OCI-LY1 (cell line): Measurements from ENCODE around the gene PIGU.

Experiments used
- H2AFZ ChIP-seq: fragments of 200-600 bp; sonication (generic), shearing (Covaris generic); 2 replicates; pipeline ENCODE4 v1.6.0; 2014; ENCODE audit warnings: antibody characterized with exemption, mild to moderate bottlenecking, low read length
- H3F3A ChIP-seq: fragments of 200-600 bp; sonication (generic), shearing (Covaris generic); 2 replicates; pipeline ENCODE4 v1.6.0; 2014; ENCODE audit warnings: mild to moderate bottlenecking, antibody characterized with exemption, low read length, moderate library complexity; ENCODE audit not compliant: insufficient read depth
- H3K27ac ChIP-seq: fragments of 200-600 bp; sonication (generic); 2 replicates; pipeline ENCODE4 v1.5.1; 2014; ENCODE audit warnings: low read length, mixed run types, mild to moderate bottlenecking, low read depth; ENCODE audit not compliant: poor library complexity, severe bottlenecking
- H3K27me3 ChIP-seq: fragments of 200-600 bp; sonication (generic); 2 replicates; pipeline ENCODE4 v1.6.0; 2014; ENCODE audit warnings: antibody characterized with exemption, mild to moderate bottlenecking, low read length, moderate library complexity; ENCODE audit not compliant: insufficient read depth
- H3K36me3 ChIP-seq: fragments of 200-600 bp; sonication (generic); 2 replicates; pipeline ENCODE4 v1.6.1; 2014; ENCODE audit warnings: mild to moderate bottlenecking, antibody characterized with exemption, low read length, moderate library complexity, mixed read lengths; ENCODE audit not compliant: insufficient read depth
- H3K4me1 ChIP-seq: fragments of 200-600 bp; sonication (generic); 2 replicates; pipeline ENCODE4 v1.5.1; 2014; ENCODE audit warnings: mild to moderate bottlenecking, low read length, moderate library complexity; ENCODE audit not compliant: insufficient read depth, severe bottlenecking
- H3K4me2 ChIP-seq: fragments of 200-600 bp; sonication (generic), shearing (Covaris generic); 2 replicates; pipeline ENCODE4 v1.6.1; 2014; ENCODE audit warnings: low read length
- H3K4me3 ChIP-seq: fragments of 200-600 bp; sonication (generic); 2 replicates; pipeline ENCODE4 v1.5.1; 2014; ENCODE audit warnings: low read length, low read depth, mild to moderate bottlenecking, mixed read lengths; ENCODE audit not compliant: poor library complexity, severe bottlenecking
- H3K79me2 ChIP-seq: fragments of 200-600 bp; shearing (Covaris generic); 2 replicates; pipeline ENCODE4 v1.6.1; 2016; ENCODE audit warnings: mixed run types, low read length, mixed read lengths; ENCODE audit not compliant: insufficient read depth
- H3K9ac ChIP-seq: fragments of 200-600 bp; sonication (generic), shearing (Covaris generic); 2 replicates; pipeline ENCODE4 v1.6.1; 2014; ENCODE audit warnings: mild to moderate bottlenecking, low read length, mixed read lengths
- H3K9me2 ChIP-seq: fragments of 200-600 bp; sonication (generic), shearing (Covaris generic); 2 replicates; pipeline ENCODE4 v1.6.1; 2014; ENCODE audit warnings: low read depth, mild to moderate bottlenecking, low read length, mixed read lengths
- H3K9me3 ChIP-seq: fragments of 200-600 bp; shearing (Covaris generic); 2 replicates; pipeline ENCODE4 v1.6.1; 2014; ENCODE audit warnings: low read length, mixed read lengths
- H4K20me1 ChIP-seq: fragments of 200-600 bp; sonication (generic), shearing (Covaris generic); 2 replicates; pipeline ENCODE4 v1.6.0; 2016; ENCODE audit warnings: mild to moderate bottlenecking, low read length; ENCODE audit not compliant: insufficient read depth
- EZH2 ChIP-seq: fragments of 200-600 bp; sonication (generic), shearing (Covaris generic); IDR thresholded peaks from 2 replicates; pipeline ENCODE4 v1.8.0; 2017; ENCODE audit warnings: borderline replicate concordance, mixed run types, mild to moderate bottlenecking, antibody characterized with exemption, low read length, moderate library complexity, mixed read lengths
- TF ChIP-seq, protein P1 (sequence below): fragments of 200-600 bp; sonication (generic), shearing (Covaris generic); IDR thresholded peaks from 2 replicates; pipeline ENCODE4 v1.5.1; 2017; ENCODE audit warnings: mild to moderate bottlenecking, antibody characterized with exemption, low read length, moderate library complexity, mixed read lengths

PIGU gene

GRCh38 chr20:34575756-34576155 lies 101.1 kb downstream of the PIGU start:
- H4K20me1 ChIP-seq = no peaks in the 10 kb centered on the region
- H3K36me3 ChIP-seq = peaks cover 4% of the 10 kb centered on the region
- H3K9ac ChIP-seq = no peak overlapping the region
- H3K4me1 ChIP-seq = peaks cover 14% of the 10 kb centered on the region
- H3F3A ChIP-seq = no peaks in the 10 kb centered on the region
- H3K9me3 ChIP-seq = no peaks in the 10 kb centered on the region
- H3K9me2 ChIP-seq = no peaks in the 10 kb centered on the region
- no peak overlapping the region for H3K4me3 ChIP-seq
- no peaks in the 10 kb centered on the region for H3K27me3 ChIP-seq
- H3K79me2 ChIP-seq = no peaks in the 10 kb centered on the region
- TF ChIP-seq, protein P1, sequence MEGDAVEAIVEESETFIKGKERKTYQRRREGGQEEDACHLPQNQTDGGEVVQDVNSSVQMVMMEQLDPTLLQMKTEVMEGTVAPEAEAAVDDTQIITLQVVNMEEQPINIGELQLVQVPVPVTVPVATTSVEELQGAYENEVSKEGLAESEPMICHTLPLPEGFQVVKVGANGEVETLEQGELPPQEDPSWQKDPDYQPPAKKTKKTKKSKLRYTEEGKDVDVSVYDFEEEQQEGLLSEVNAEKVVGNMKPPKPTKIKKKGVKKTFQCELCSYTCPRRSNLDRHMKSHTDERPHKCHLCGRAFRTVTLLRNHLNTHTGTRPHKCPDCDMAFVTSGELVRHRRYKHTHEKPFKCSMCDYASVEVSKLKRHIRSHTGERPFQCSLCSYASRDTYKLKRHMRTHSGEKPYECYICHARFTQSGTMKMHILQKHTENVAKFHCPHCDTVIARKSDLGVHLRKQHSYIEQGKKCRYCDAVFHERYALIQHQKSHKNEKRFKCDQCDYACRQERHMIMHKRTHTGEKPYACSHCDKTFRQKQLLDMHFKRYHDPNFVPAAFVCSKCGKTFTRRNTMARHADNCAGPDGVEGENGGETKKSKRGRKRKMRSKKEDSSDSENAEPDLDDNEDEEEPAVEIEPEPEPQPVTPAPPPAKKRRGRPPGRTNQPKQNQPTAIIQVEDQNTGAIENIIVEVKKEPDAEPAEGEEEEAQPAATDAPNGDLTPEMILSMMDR = no peak
- no peak for TF ChIP-seq EZH2
- no peak overlapping the region for H2AFZ ChIP-seq
- H3K27ac ChIP-seq = no peak overlapping the region
- no peak overlapping the region for H3K4me2 ChIP-seq

DNA sequence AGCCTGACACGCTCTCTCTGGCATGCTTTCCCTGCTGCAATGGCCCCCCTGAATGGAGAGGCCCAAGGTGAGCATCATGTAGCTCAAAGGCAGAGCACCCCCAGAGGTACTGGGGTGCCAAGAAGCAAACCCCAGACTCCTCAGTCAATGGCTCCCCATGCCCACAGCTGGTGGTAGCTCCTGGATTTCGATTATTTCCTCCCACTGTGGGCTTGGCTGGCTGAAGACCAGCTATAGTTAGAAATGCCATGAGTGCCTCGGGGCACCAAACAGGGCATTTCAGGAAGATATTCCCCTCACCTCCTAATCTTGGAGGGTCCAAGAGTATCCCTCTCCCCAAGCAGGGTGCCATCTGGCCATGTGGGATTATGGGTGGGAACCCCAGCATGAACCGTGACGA lies 101.6 kb downstream of the PIGU start:
- Histone ChIP-seq H3K9me2 (no peaks in the 10 kb centered on the region), H2AFZ (no peak overlapping the region), H3K9me3 (no peaks in the 10 kb centered on the region), H3K27me3 (no peaks in the 10 kb centered on the region), H3K27ac (no peak overlapping the region), H3K4me3 (no peak overlapping the region), H4K20me1 (no peaks in the 10 kb centered on the region), H3K36me3 (no peaks in the 10 kb centered on the region), H3K4me1 (peaks cover 12% of the 10 kb centered on the region), H3F3A (no peaks in the 10 kb centered on the region), H3K9ac (no peak overlapping the region), H3K79me2 (no peaks in the 10 kb centered on the region), H3K4me2 (no peak overlapping the region)
- TF ChIP-seq, protein P1 = no peak
- TF ChIP-seq EZH2 = no peak

DNA sequence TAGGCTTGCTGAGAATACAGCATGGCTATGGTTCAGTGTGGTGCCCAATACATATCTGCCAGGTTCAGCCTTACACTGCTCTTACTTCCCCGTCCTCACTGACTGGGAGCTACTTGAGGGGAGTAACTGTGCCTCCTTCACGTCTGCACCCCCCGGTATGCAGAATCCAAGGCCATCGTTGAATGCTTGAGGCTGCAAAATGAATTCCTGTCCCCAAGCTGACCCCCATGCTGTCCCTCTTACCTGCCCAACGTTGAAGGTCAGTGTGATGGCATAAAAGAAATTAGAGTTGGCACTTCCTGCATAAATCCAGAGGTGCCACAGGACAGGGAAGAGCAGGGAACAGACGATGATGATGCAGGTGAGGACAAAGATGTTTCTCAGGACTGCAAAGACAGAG lies 102.0 kb downstream of the PIGU start:
- Histone ChIP-seq H4K20me1 (no peaks in the 10 kb centered on the region), H3K9ac (no peak overlapping the region), H3K9me2 (no peaks in the 10 kb centered on the region), H3K4me2 (no peak overlapping the region), H3K9me3 (no peaks in the 10 kb centered on the region), H2AFZ (no peak overlapping the region), H3K4me3 (no peak overlapping the region), H3K36me3 (no peaks in the 10 kb centered on the region), H3K79me2 (no peaks in the 10 kb centered on the region), H3K27ac (no peak overlapping the region), H3F3A (no peaks in the 10 kb centered on the region), H3K27me3 (no peaks in the 10 kb centered on the region), H3K4me1 (peaks cover 8% of the 10 kb centered on the region)
- TF ChIP-seq, protein P1 = no peak
- TF ChIP-seq EZH2 = no peak
